Activated CD4-positive, alpha-beta T cell treated with anti-CD3 and anti-CD28 coated beads, Interleukin-2, amount 50 U/mL, for 48 hours (primary cell): Measurements from ENCODE around the gene FMN1.

Source experiments
- DNase-seq, 2 experiments: peaks; one replicate each; pipeline ENCODE4 v3.0.0-alpha.2; 2020

The FMN1 gene

DNA sequence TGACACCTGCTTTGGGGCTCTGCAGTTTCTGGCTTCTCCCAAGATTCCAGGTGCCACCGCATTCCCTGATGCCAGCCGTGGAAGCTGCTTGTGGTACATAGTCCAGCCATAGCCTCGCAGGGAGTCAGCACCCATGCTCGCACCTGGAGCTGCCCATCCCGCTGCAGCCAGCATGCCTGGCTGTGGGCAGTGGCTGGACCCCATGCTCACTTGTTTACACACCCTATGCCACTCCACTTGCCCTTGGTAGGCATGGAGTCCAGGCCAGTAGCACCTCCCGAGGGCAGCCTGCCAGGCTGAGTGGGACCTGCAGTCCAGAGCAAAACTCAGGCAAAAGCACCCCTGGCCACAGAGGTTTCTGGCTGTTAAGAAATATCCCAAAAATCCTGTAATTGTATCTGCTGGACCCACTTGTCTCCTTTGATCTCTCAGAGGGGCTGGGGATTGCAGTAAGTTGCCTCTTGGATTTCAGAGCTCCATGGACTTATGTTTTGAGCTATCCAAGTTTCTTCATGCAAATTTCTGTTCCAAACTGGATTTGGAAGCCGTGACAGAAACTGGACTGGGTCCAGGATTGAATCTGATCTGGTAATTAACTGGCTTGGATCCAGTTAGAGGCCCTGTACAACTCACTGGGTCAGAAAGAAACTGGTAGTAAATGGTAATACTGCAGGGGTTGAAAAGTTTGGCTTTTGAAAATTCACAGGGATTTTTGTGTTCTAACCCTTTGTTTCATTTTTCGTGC lies 149.3 kb downstream of the FMN1 start:
- no peak for DNase-seq

DNA sequence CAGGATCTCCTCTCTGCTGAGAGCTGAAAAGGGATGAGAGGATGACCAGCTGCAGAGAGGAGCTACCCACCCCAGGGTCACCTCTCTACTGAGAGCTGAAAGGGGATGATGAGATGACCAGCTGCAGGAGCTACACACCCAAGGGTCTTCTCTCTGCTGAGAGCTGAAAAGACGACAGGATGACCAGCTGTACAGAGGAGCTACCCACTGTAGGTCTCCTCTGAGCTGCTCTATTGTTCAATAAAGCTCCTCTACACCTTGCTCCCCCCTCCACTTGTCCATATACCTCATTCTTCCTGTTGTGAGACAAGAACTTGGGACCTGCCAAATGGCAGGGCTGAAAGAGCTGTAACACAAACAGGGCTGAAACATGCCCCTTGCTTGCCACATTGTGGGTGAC lies 149.9 kb downstream of the FMN1 start:
- DNase-seq, result no peak

DNA sequence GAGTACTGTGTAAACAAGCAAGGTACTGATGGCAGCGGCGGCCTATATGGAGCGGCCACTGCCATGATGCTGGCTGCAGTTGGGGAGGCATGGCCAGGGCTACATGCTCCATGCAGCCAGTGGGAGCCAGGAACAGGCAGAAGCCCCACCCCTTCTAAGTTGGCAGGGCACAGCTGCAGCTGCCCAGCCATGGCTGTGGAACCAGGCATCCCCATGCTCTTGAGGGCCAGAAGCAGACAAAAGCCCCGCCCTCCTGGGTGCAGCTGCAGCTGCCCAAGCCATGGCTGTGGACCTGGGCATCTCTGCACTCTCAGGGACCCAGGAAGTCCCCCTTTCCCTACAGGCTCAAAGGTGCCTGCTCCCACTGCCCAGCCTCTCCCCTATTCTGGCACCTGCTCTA lies 150.9 kb downstream of the FMN1 start:
- no peak for DNase-seq

DNA sequence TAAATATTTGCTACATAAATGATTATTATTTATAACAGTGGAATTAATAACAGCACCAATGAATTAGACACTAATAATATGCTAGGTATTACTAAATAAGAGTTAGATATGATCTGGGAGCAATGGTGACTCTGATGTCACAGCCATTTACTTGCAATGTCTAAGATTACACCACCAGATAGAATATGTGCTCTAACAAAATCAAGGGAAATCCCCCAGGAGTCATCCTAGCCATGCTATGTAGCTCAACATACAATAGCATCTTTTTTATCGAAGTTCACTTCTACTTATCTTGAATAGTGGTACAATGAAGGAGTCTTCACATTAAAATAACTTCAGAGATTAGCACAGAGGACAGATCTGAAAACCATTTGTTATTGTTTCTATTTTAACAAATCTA lies 154.0 kb downstream of the FMN1 start:
- no peak for DNase-seq

DNA sequence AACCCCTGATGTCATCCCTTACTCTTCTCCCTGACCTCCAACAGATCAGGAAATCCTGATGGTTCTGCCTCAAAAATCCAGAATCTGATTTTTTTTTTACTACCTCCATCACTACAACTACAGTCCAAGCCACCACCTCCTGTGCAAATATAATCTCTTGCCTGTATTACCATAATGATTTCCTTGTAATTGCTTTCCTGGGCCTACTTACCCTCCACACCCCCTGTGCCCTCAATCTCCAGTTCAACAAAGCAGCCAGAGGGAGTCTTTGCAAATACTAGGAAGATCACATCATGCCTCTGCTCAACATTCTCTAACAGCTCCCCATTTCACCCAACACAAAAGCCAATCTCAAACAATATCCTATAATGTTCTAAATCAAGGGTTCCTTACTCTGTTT lies 159.9 kb downstream of the FMN1 start:
- no peak for DNase-seq

DNA sequence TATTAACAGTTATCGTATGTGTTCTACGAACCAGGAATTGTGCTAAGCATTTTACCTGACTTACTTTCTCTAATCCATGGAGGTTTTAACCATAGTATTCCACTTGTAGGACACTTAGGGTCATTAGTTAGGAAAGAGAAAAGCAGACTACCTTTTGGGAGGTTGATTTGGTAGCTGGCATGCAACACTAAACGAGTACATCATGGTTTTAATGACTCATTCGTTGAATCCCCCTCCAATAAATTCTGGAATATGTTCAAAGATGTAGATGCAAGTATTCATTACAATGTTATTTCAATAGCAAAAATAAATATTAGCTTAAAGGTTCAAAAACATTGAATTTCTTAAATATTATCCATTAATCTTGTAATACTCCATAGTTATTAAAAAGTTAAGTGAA lies 162.5 kb downstream of the FMN1 start:
- no peak for DNase-seq

DNA sequence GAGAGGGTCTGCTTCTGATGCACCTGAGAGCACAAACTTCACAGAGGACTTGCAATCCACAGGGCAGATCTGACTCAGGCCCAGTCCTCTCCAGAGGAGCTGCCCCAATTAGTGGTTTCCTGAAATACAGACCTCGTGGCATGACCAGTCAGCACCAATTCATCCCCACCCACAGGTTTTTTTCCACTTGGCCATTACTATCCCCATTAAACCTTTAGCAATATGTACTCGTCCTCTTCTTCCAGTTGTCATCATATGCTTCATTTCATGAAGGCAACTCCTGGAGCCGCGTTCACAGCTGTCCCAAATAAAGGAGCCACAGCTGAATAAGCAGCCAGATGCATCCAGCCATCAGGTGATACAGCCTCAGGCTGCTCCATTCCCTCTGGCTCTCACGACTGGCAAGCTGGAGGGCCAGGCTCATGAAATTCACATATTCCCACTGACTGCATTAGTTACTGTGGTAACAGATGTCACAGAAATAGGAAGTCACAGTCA lies 163.1 kb downstream of the FMN1 start:
- DNase-seq, result no peak

DNA sequence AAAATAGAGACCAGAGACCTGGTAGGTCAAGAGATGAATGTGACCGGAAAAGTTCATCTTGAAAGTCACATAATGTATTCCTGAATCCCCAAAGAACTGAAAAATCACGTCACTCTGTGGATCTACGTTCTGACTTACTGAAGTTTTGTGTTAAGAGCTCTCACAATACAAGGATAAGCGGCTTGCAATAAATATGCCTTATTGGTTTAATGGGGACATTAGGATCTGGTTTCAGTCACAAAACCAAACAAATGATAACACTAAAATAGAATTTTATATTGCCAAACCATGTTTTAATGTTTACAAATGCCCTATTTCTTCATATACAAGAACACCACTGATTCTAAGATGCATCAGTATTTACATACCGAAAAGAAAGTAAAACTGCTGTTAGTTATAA lies 164.2 kb downstream of the FMN1 start:
- no peak for DNase-seq

DNA sequence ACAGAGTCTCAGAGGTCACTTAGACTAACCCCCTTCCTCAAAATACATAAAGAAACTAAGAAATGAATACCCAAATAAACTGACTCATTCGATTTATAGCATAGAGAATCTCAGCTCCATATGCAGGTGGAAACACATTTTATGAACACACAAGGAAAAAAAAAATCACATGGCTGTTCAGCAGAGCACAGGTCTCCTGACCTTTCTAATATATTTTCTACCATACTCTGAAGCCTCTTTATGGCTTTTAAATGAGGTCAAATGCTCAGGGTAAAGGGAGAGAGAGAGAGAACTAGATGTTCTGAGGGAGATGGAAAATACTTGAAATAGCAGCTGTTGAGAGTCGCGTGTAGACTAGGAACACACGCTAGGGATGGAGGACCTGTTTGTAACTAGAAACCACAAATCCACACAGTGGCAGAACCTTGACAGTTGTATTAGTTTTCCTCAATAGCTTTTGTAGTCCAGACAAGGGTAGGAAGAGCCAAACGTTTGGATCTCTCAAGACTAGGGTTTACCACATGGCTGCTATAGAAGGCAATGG lies 165.3 kb downstream of the FMN1 start:
- no peak for DNase-seq

DNA sequence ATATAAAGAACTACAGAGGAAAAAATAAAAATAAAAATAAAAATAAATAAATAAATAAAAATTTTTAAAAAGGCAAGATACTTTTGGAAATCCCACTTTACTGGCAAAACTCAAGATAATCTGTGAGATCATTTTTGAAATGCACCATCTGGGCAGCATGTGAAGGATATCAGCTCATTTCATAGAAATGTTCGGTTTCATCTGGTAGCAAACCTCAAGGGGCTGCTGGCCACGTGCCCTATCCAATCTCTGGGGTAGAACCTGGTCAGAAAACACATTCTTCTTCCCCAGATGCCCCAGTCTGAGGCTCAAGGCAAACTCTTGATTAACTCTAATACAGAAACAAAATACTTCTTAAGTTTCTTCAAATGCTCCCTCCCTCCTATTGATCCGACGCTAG lies 166.0 kb downstream of the FMN1 start:
- no peak for DNase-seq

DNA sequence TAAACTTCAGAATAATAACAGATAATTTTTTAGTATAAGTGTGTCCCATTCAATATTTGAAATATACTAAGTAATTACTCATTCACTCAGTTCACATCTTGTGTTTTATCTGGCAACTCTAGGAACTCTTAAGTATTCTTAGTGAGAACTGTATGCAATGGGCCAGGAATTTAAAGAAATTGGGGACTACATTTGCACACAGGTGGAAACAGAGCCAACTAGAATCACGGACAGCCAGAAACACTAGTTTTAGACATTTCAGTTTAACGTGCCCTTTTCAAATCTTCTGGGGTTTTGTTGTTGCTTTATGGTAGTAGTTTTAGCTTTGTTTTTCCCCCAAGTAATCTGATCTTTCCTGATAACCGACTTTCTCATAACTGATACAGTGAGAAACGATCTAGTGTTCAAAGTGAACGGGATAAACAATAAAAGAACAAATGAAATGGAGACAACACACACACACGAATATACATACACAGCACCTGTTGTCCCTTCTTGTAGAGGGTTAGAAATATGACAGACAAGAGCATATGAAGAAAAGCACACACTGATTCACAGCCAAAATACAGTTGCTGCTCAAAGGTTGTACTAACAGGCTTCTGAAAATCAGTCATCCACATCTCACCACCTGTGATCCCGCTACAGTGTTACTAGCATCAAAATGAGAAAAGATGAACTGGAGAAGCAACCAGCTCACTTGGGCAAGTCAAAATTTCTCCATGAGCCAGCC lies 167.0 kb downstream of the FMN1 start:
- DNase-seq, result no peak

DNA sequence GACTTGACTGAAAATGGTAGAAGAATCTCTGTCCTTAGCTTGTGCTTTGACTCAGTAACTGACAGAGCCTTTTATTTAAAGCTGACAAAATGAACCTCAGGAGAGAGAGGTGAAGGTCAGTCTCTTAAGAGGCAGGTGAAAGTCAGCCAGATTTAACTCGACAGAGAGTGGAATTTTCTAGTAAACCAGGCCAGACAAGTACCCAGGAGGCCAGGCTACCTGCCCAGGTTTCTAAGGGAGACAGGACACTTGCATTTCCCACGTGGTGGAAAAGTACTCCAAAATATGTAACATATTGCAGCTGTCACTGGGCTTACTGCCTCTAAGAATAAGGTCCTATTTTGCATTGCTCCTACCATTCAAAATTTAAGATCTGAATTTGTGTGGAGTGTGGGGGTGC lies 167.9 kb downstream of the FMN1 start:
- no peak for DNase-seq

DNA sequence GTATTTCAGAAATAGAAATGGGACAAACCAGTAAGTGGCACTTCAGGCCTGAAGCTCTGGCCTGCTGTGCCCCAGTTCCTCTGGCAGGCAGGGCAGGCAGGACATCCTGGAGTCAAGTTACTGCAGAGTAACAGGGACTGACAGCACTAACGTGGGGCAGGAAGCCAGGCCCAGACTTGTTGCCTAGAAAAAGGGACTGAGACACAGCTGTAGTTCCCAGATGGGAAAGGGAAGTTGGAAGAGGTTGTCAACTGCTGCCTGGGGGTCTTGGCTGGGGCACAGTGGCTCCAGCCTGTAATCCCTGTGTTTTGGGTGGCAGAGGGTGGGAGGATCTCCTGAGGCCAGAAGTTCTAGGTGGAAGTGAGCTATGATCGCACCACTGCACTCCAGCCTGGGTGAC lies 171.9 kb downstream of the FMN1 start:
- no peak for DNase-seq

DNA sequence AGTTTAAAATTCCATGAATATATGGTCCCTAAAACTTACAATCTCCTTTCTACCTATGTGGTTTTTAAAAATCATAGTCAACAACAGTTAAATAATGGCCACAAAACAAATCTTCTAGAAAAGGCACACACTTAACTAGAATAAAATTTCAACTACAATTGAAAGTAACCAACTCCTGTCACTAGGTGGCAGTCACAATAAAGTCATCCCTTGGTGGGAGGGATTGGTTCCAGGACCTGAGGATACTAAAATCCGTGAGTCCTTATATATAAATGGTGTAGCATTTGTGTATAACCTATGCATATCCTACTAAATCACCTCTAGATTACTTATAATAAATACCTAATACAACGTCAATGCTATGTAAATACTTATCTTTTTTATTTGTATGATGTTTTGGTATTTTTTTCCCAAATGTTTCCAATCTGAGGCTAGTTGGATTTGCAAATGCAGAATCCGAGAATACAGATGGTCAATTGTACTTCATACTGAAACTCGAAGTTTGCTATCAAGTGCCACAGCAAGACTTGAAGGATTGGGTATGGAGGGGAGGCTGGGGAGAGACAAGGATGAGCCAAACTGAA lies 172.6 kb downstream of the FMN1 start:
- no peak for DNase-seq

DNA sequence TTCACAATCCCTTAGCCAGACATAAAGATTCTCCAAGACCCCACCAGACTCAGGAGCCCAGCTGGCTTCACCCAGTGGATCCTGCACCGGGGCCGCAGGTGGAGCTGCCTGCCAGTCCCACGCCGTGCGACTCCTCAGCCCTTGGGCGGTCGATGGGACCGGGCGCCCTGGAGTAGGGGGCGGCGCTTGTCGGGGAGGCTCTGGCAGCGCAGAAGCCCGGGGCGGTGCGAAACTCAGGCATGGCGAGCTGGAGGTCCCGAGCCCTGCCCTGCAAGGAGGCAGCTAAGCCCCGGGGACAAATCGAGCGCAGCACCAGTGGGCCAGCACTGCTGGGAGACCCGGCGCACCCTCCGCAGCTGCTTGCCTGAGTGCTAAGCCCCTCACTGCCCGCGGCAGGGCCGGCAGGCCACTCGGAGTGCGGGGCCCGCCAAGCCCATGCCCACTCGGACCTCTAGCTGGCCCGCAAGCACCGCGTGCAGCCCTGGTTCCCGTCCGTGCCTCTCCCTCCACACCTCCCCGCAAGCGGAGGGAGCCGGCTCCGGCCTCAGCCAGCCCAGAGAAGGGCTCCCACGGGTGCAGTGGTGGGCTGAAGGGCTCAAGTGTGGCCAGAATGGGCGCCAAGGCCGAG lies 175.0 kb downstream of the FMN1 start:
- DNase-seq, result no peak

DNA sequence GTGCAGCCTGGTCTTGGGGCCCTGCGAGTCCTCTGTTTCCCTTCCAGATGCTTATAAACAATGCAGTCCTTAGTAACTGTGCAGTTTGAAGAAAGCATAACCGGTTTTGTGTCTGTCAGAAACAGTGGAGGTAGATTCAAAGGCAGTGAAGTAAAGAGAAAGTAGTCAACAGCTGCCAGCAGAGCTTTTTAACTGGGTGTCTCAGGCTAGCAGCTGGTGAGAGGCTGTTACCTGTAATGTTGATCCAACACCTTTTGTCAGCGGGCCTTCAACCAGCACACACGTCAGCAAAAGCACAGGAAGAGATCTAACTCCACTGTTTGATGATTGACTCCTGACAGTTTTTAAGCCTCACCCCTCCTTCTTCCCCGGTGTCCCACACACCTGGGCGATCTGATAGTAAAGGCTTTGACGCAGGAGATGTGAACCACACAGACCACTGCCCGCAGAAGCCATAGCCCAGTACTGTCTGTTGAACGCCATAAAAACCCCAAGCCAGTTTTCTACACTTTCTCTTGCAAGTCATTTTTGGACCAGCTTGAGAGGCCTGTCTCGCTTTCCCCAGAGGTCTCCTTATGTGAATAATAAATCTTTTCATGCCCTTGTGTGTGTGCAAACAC lies 178.0 kb downstream of the FMN1 start:
- DNase-seq, result no peak

DNA sequence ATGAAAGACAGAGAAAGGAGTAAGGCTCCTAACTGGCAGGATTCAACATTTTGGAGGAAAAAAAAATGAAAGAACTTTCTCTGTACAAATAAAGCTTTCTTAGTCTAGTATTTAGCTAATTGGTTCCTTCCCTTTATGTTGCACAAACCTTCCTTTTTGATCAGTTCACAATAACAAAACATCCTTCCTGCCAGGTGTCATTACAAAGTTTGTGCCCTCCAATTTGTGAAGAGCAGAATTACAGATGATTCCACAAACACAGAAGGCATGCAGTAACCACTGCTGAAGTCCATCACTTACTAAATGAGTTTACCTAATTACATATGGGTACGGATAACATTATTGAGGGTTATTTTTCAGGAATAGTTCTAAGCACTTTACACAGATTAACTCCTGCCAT lies 179.9 kb downstream of the FMN1 start:
- no peak for DNase-seq

DNA sequence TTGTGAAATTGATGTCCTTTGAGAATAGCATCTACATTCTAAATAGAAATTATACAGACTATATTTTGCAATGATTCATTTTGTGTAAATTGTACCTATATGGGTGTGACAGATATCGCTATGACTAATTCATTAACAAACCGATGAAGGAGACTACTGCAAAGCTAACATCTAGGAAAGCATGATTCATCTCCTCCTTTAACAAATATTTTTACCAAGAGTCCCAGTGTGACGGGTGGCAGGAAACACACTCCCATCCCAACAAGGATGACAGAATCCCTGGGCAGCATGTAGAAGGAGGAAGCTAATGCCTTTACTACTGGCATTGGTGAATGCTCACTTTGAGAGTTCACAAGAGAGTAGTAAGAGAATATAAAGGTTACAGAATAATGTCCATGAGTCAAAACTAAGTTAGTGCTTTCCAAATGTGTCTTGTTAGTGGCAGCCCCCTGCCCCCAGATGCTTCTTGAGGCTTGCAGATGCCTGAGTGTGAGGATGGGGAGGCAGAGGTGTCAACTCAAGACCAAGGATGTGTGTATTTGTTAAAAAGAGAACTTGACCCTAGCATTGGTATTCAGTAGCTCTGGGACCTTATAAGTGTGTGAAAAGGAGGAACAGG lies 180.6 kb downstream of the FMN1 start:
- DNase-seq, result no peak

DNA sequence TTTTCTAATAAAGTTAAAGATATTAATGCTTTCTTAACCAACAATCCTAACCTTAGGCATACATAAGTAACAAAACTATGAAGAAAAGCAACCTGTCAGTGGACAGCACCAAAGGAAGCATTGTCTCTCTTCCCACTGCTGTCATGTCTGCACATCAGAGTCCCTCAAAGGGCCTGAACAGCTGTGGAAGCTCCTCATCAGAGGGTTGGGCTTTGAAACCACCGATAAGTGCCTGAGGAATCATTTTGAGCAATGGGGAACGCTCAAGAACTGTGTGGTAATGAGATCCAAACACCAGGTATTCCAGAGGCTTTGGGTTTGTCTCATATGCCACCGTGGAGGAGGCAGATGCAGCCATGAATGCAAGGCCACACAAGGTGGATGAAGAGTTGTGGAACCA lies 182.5 kb downstream of the FMN1 start:
- DNase-seq, result no peak

DNA sequence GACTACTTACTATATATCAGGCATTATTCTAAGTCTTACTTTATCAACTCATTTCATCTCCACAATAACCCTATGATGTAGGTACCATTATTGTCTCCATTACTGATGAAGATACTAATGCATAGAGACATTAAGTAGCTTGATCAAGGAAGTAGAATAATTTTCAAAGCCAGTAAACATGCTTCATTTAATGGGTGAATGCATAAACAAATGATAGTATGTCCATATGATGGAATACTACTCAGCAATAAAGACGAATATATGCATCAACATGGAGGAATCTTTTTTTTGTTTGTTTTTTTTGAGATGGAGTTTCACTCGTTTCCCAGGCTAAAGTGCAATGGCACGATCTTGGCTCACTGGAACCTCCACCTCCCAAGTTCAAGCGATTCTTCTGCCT lies 184.9 kb downstream of the FMN1 start:
- DNase-seq, result no peak

DNA sequence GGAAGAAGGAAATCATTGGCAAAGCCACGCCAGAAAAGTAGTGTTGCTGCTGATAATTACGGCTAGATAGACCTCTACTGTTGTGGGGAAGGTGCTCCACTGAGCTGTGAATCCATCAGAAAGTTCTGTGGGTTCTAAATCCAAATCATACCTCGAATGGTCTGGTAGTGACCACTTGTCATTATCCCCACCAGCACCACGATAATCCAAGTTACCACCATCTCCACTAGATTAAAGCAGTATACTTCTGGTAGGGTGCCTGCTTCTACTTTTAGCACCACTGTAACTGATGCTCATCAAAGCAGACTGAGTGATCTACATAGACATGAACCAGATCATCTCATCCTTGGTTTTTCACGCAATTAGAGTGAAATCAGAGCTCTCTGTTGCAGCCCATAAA lies 185.5 kb downstream of the FMN1 start:
- no peak for DNase-seq

DNA sequence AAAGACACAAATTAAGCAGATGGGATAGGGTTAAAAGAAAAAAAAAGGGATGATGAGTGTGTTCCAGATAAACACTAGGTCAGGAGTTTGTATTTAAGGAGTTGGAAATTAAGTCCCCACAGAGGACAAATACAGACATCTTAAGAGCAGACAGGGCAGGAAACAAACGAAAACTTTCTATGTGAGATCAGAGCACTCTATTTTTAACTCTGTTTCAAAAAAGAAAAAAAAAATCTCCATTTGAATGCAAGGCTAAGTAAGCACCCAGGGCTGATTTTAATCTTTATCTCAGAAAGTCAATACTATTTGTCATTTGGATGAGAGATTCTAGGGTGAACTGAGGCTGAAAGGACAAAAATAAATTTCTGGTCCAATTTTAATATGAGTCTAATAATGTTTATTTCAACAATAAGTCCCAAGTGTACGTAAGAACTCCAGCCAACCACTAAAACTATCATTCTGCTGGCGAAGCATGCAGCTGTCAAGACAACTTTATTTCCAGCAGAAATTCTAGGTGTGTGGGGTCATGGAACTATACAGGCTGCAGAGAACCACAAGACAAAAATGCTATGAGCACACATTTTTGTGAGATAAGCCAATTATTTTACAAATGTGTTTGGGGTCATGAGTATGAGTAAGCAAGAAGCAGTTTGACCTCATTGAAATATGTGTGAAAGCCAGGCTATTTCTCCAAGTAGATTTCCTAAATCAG lies 186.1 kb downstream of the FMN1 start:
- DNase-seq, result no peak
